RWPE1 (cell line): ENCODE measurements around the gene CDK7.

Experiments used
- CTCF ChIA-PET: fragments of 350-600 bp; sonication (Branson Sonifier 250); formaldehyde crosslinking; extraction: SDS; loops from one replicate; lab custom pipeline; 2021; lab: Yijun Ruan, JAX
- POLR2A ChIA-PET: fragments of 400-600 bp; formaldehyde crosslinking; extraction: SDS; loops from one replicate; lab custom pipeline; 2020; ENCODE audit warnings: antibody characterized with exemption; ENCODE audit not compliant: low non-redundant PET; lab: Yijun Ruan, JAX
- DNase-seq: peaks from one replicate; pipeline ENCODE4 v3.0.0; 2012; ENCODE audit warnings: low spot score
- H3K27ac ChIP-seq: fragments of 450-650 bp; 2 replicates; pipeline ENCODE4 v1.5.1; 2017
- CTCF ChIP-seq: fragments of 450-650 bp; conservative IDR thresholded peaks from 2 replicates; pipeline ENCODE4 v1.5.1; 2017; ENCODE audit warnings: low read depth, mild to moderate bottlenecking

Gene CDK7

DNA sequence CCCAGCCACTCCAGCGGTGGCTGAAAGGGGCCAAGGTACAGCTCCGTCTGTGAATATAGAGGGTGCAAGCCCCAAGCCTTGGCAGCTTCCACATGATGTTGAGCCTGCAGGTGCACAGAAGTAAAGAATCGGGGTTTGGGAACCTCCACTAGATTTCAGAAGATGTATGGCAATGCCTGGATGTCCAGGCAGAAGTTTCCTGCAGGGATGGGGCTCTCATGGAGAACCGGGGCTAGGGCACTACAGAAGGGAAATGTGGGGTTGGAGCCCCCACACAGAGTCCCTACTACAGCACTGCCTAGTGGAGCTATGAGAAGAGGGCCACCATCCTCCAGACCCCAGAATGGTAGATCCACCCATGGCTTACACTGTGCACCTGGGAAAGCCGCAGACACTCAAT, 74.7 kb downstream of the CDK7 start:
- H3K27ac ChIP-seq: no peak overlapping the region
- no peak for TF ChIP-seq CTCF
- DNase-seq: no peak
- ChIA-PET CTCF (interaction anchor here (0.7 kb wide), 1 partner anchor 676 kb away, joined by 3 read pairs; no protein-coding TSS in a partner anchor), POLR2A (no interaction called here)

DNA sequence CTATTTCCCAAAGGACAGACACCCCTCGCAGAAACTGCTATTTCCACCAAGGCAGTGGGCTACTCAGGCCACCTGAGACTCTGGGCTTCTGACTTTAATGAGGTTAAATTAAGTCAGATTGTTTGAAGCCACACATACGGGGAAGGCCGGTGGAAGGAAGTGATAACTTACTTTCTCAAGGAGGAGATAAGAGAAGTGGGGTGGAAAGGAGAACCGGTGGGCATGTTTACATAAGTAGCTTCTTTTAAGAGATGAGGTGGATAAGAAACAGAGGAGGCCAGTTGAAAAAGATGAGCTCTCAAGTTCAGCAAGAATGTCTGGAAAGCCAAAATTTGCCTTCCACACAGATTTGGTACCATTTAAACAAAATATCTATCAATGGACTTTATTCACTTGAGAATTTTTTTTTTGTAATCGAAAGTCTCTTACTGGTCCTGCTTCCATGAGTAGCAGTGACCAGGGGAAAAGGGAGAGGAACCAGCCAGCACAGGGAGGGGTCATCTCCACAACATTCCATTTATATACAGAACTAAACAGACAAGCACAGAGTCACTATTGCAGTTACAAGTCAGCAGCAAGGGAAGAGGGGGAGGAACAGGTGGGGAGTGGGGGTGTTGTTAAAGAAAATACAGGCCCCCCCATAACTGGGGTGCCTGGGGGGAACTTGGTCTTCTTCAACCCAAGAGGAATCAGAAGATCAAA, 77.9 kb downstream of the CDK7 start:
- CTCF ChIA-PET: interaction anchor here (1.7 kb wide), 1 partner anchor 22 kb away, joined by 4 read pairs; no protein-coding TSS in a partner anchor
- no peak for TF ChIP-seq CTCF
- no peak overlapping the region for H3K27ac ChIP-seq
- POLR2A ChIA-PET: no interaction called here
- DNase-seq: no peak

DNA sequence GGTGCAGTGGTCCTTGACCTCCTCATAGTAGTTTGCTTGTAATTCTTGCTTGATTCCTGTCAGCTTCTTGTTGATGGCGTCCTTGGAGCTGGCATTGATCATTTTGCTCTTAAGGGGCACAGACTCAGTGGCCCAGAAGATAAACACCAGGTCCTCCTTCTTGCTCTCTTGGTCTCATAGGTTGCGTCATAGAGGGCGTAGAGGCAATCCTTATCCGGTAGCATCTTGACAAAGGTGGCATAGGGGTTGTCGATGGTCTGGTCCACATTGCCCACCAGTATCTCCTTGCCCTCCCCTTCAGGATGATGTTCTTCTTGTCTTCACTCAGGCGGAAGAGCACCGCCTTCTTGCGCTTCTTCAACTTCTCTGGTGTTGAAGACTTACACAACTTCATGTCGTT, 78.7 kb downstream of the CDK7 start:
- no peak for DNase-seq
- no peak for TF ChIP-seq CTCF
- POLR2A ChIA-PET: no interaction called here
- no peak overlapping the region for H3K27ac ChIP-seq
- CTCF ChIA-PET: no interaction called here

DNA sequence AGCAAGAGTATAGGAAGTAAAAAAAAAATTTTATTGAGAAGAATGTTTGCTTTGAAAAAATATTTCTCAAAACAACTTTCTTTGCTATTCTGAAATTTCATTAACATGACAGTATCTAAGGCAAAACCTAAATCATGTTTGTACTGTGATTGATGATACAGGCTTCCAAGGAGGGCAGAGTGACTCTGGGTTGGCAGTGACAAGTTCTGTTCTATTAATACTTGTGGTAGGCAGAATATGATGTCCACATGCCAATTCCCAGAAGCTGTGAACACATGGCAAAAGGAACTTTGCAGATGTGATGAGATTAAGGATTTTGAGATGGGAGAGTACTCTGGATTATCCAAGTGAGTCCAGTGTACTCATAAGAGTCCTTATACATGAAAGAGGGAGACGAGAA, 81.3 kb downstream of the CDK7 start:
- no peak for TF ChIP-seq CTCF
- POLR2A ChIA-PET: no interaction called here
- DNase-seq: no peak

DNA sequence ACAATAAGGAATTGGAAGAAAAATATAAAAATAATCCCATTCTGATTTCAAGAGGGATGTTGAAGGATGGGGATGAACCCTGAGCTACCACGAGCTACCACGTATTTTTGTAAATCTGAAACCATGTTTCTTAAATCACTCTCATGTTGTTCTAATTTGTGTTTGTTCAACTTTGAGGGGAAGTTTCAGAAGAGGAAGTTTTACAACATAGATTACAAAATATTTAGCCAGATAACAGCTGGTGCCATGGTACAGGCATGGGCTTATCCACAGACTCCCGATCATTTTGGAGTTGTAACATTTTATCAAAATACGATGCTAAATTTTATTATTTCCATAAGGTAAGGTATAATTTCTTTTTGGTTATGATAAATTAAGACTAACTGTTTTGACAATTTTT, 82.7 kb downstream of the CDK7 start:
- ChIA-PET CTCF (interaction anchor here (0.6 kb wide), 1 partner anchor 262 kb away, joined by 6 read pairs; no protein-coding TSS in a partner anchor), POLR2A (no interaction called here)
- no peak for DNase-seq
- no peak overlapping the region for H3K27ac ChIP-seq
- no peak for TF ChIP-seq CTCF

More for the DNA sequence above, 81.3 kb downstream of the CDK7 start:
- H3K27ac ChIP-seq: no peak overlapping the region
- CTCF ChIA-PET: no interaction called here

GRCh38 chr5:69326365-69326764, 91.7 kb downstream of the CDK7 start:
- H3K27ac ChIP-seq: no peak overlapping the region
- TF ChIP-seq CTCF: no peak
- DNase-seq: no peak
- CTCF ChIA-PET: interaction anchor here (0.6 to 0.9 kb wide), 2 partner anchors 8 to 144 kb away, joined by 3 read pairs; no protein-coding TSS in a partner anchor
- POLR2A ChIA-PET: no interaction called here
